Measurements from ENCODE around the gene MAP3K5. TPM values are rescaled to one million over a fixed set of nuclear protein-coding genes. Genes with fewer than 3 reads are reported as not detected.
A peak's percentile ranks its signal among the peaks of the same experiment; 100 is the strongest.

The MAP3K5 gene
- total RNA-seq, 5 donors from 2014 or later (not counting 1 experiment from before 2014, with no cell fraction given) = 17.8 to 29.2 (median 20.6) TPM

- Mint-ChIP-seq H3K4me1 (peaks cover 55 to 64% (median 63%) of the 10 kb centered on the region in 3 donors), H3K27me3 (no peaks in the 10 kb centered on the region), H3K27ac (no peak overlapping the region), H3K4me3 (no peak overlapping the region), H3K36me3 (peaks cover 11% of the 10 kb centered on the region), H3K9me3 (no peaks in the 10 kb centered on the region)
- DNase-seq (no peak), ATAC-seq (replicated peaks in 1 of 4) (no peak)
- Histone ChIP-seq H3K9me3 (no peaks in the 10 kb centered on the region), H3K4me3 (ENCODE audit: control insufficient read depth in 1 of 2, extremely low read depth in 1 of 2, low read length in 1 of 2) (no peak overlapping the region), H3K27ac (ENCODE audit: low read length) (no peak overlapping the region), H3K36me3 (ENCODE audit: control insufficient read depth in 2 of 2, extremely low read depth in 1 of 2, insufficient read depth in 1 of 2, low read length in 1 of 2) (no peaks in the 10 kb centered on the region), H3K4me1 (ENCODE audit: control insufficient read depth in 1 of 2, extremely low read depth in 1 of 2, insufficient read depth in 2 of 2, low read length in 2 of 2) (peaks cover 18 to 42% of the 10 kb centered on the region in 2 experiments), H3K27me3 (replicated peaks in 1 of 2; ENCODE audit: control insufficient read depth in 2 of 2, extremely low read depth in 1 of 2, insufficient read depth in 2 of 2, low read length in 1 of 2) (no peaks in the 10 kb centered on the region)
- CTCF ChIA-PET = interaction anchor here in 1 of 2 donors (1.1 kb wide), 1 partner anchor 11 kb away, joined by 6 read pairs; the partner anchor contains the start of gene MAP3K5
- POLR2A ChIA-PET = no interaction called here
- WGBS (ENCODE audit: insufficient coverage) = 100% methylated on average over 1 of the region's 3 CpGs
Measured at GRCh38 chr6:136780972-136781371, 11.3 kb downstream of the MAP3K5 start.

DNA sequence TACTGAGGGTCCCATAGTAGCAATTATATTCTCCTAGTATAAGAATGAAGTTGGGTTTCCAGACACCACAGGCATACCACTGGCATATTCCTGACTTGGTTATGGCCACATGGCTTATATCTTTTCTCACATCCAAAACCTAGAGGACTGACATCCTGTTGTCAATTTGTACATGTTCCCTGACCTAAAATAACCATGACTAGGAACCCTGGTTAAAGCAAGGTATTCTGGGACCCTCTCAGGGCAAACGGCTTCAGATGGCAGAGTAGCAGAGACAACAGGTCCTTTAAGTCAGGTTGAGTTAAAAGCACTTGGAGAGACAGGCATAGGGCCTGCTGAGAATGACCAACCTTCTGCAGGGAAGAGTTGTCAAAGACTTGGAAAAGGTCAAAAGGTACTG lies 12.6 kb downstream of the MAP3K5 start:
- Mint-ChIP-seq H3K27ac (peak overlapping the region; percentile 28 to 46), H3K4me1 (peaks cover 52 to 62% (median 55%) of the 10 kb centered on the region in 3 donors), H3K4me3 (no peak overlapping the region), H3K36me3 (peaks cover 17% of the 10 kb centered on the region), H3K9me3 (no peaks in the 10 kb centered on the region), H3K27me3 (no peaks in the 10 kb centered on the region)
- WGBS (ENCODE audit: insufficient coverage) = 83% methylated on average over 1 of the region's 1 CpG
- ATAC-seq (replicated peaks in 1 of 4) = no peak
- Histone ChIP-seq H3K27ac (ENCODE audit: low read length) (no peak overlapping the region), H3K27me3 (replicated peaks in 1 of 2; ENCODE audit: control insufficient read depth in 2 of 2, extremely low read depth in 1 of 2, insufficient read depth in 2 of 2, low read length in 1 of 2) (no peaks in the 10 kb centered on the region), H3K9me3 (no peaks in the 10 kb centered on the region), H3K4me1 (ENCODE audit: control insufficient read depth in 1 of 2, extremely low read depth in 1 of 2, insufficient read depth in 2 of 2, low read length in 2 of 2) (peaks cover 10 to 31% of the 10 kb centered on the region in 2 experiments), H3K4me3 (ENCODE audit: control insufficient read depth in 1 of 2, extremely low read depth in 1 of 2, low read length in 1 of 2) (no peak overlapping the region), H3K36me3 (ENCODE audit: control insufficient read depth in 2 of 2, extremely low read depth in 1 of 2, insufficient read depth in 1 of 2, low read length in 1 of 2) (no peaks in the 10 kb centered on the region)
- POLR2A ChIA-PET = no interaction called here
- DNase-seq = no peak
- CTCF ChIA-PET = no interaction called here

- peaks cover 49 to 62% (median 51%) of the 10 kb centered on the region in 3 donors for H3K4me1 Mint-ChIP-seq
- Histone ChIP-seq H3K27me3 (replicated peaks in 1 of 2; ENCODE audit: control insufficient read depth in 2 of 2, extremely low read depth in 1 of 2, insufficient read depth in 2 of 2, low read length in 1 of 2) (no peaks in the 10 kb centered on the region), H3K4me1 (ENCODE audit: control insufficient read depth in 1 of 2, extremely low read depth in 1 of 2, insufficient read depth in 2 of 2, low read length in 2 of 2) (peaks cover 4 to 20% of the 10 kb centered on the region in 2 experiments), H3K27ac (ENCODE audit: low read length) (no peak overlapping the region), H3K9me3 (no peaks in the 10 kb centered on the region), H3K4me3 (ENCODE audit: control insufficient read depth in 1 of 2, extremely low read depth in 1 of 2, low read length in 1 of 2) (no peak overlapping the region), H3K36me3 (ENCODE audit: control insufficient read depth in 2 of 2, extremely low read depth in 1 of 2, insufficient read depth in 1 of 2, low read length in 1 of 2) (no peaks in the 10 kb centered on the region)
- DNase-seq (no peak), ATAC-seq (replicated peaks in 1 of 4) (no peak)
- ChIA-PET POLR2A (no interaction called here), CTCF (interaction anchor here in 1 of 2 donors (1.5 kb wide), 1 partner anchor 15 kb away, joined by 3 read pairs; the partner anchor contains the start of gene MAP3K5)
- no peak overlapping the region for H3K27ac Mint-ChIP-seq
- no peak overlapping the region for H3K4me3 Mint-ChIP-seq
- WGBS (ENCODE audit: insufficient coverage) = no CpG with 5 or more reads among the region's 3 CpGs
- H3K9me3 Mint-ChIP-seq = peaks cover 0 to 4% (median 0%) of the 10 kb centered on the region in 3 donors
- H3K27me3 Mint-ChIP-seq = no peaks in the 10 kb centered on the region
- H3K36me3 Mint-ChIP-seq = peaks cover 17% of the 10 kb centered on the region
Measured at GRCh38 chr6:136777651-136778050, 14.6 kb downstream of the MAP3K5 start.

- no peak overlapping the region for H3K4me3 Mint-ChIP-seq
- peak overlapping the region in 1 of 2 donors; percentile 41 for H3K27ac Mint-ChIP-seq
- peaks cover 0 to 4% (median 0%) of the 10 kb centered on the region in 3 donors for H3K9me3 Mint-ChIP-seq
- ChIA-PET CTCF (interaction anchor here in 1 of 2 donors (1.4 kb wide), 1 partner anchor 17 kb away, joined by 10 read pairs; the partner anchor contains the start of gene MAP3K5), POLR2A (no interaction called here)
- peaks cover 13% of the 10 kb centered on the region for H3K36me3 Mint-ChIP-seq
- Histone ChIP-seq H3K4me1 (ENCODE audit: control insufficient read depth in 1 of 2, extremely low read depth in 1 of 2, insufficient read depth in 2 of 2, low read length in 2 of 2) (peaks cover 0 to 25% of the 10 kb centered on the region in 2 experiments), H3K27ac (ENCODE audit: low read length) (no peak overlapping the region), H3K27me3 (replicated peaks in 1 of 2; ENCODE audit: control insufficient read depth in 2 of 2, extremely low read depth in 1 of 2, insufficient read depth in 2 of 2, low read length in 1 of 2) (no peaks in the 10 kb centered on the region), H3K4me3 (ENCODE audit: control insufficient read depth in 1 of 2, extremely low read depth in 1 of 2, low read length in 1 of 2) (no peak overlapping the region), H3K36me3 (ENCODE audit: control insufficient read depth in 2 of 2, extremely low read depth in 1 of 2, insufficient read depth in 1 of 2, low read length in 1 of 2) (no peaks in the 10 kb centered on the region), H3K9me3 (no peaks in the 10 kb centered on the region)
- WGBS (ENCODE audit: insufficient coverage) = 100% methylated on average over 2 of the region's 2 CpGs
- no peak for DNase-seq
- ATAC-seq (replicated peaks in 1 of 4) = no peak
- no peaks in the 10 kb centered on the region for H3K27me3 Mint-ChIP-seq
- H3K4me1 Mint-ChIP-seq = peaks cover 34 to 65% (median 52%) of the 10 kb centered on the region in 3 donors
Measured at GRCh38 chr6:136775548-136775947, 16.7 kb downstream of the MAP3K5 start.

GRCh38 chr6:136775081-136775480 lies 17.2 kb downstream of the MAP3K5 start:
- no peak for DNase-seq
- Histone ChIP-seq H3K4me3 (ENCODE audit: control insufficient read depth in 1 of 2, extremely low read depth in 1 of 2, low read length in 1 of 2) (no peak overlapping the region), H3K4me1 (ENCODE audit: control insufficient read depth in 1 of 2, extremely low read depth in 1 of 2, insufficient read depth in 2 of 2, low read length in 2 of 2) (peaks cover 0 to 25% of the 10 kb centered on the region in 2 experiments), H3K27ac (ENCODE audit: low read length) (no peak overlapping the region), H3K27me3 (replicated peaks in 1 of 2; ENCODE audit: control insufficient read depth in 2 of 2, extremely low read depth in 1 of 2, insufficient read depth in 2 of 2, low read length in 1 of 2) (no peaks in the 10 kb centered on the region), H3K36me3 (ENCODE audit: control insufficient read depth in 2 of 2, extremely low read depth in 1 of 2, insufficient read depth in 1 of 2, low read length in 1 of 2) (no peaks in the 10 kb centered on the region), H3K9me3 (no peaks in the 10 kb centered on the region)
- WGBS (ENCODE audit: insufficient coverage) = no CpG with 5 or more reads among the region's 3 CpGs
- H3K27ac Mint-ChIP-seq = peak overlapping the region in 1 of 2 donors; percentile 41
- no peak for ATAC-seq (replicated peaks in 1 of 4)
- H3K36me3 Mint-ChIP-seq = peaks cover 13% of the 10 kb centered on the region
- no peaks in the 10 kb centered on the region for H3K27me3 Mint-ChIP-seq
- peaks cover 0 to 4% (median 0%) of the 10 kb centered on the region in 3 donors for H3K9me3 Mint-ChIP-seq
- ChIA-PET CTCF (interaction anchor here in 1 of 2 donors (1.4 kb wide), 1 partner anchor 17 kb away, joined by 10 read pairs; the partner anchor contains the start of gene MAP3K5), POLR2A (no interaction called here)
- H3K4me1 Mint-ChIP-seq = peaks cover 30 to 66% (median 52%) of the 10 kb centered on the region in 3 donors
- H3K4me3 Mint-ChIP-seq = no peak overlapping the region

DNA sequence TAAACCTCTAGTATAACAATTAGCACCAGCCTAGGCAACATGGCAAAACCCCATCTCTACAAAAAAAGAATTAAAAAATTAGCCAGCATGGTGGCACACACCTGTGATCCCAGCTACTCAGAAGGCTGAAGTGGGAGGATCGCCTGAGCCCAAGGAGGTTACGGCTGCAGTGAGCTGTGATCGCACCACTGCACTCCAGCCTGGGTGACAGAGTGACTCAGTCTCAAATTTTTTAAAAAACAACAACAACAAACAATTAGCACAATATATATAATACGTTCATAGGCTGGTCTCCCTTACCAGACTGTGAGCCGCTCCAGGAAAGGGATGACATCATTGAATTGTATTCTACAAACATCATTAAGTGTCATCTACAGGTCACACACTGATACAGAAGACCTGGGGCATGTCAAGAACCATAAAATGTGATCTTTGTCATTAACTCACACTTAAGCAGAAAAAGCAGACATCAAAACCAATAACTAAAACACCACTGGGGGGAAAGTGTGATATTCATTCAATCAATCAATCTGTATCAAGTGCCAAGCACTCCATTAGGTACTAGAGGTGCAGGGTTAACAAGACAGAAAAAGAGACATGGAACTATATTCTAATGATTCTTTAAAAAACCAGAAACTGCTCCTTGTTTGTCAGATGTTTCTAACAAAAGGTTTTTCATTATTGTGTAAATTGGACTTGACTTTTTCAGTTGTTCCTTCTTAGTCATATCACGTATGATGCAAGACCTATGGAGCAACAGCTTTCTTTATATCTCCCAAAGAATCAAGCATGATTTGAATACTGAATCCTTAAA lies 17.8 kb downstream of the MAP3K5 start:
- Mint-ChIP-seq H3K4me3 (no peak overlapping the region), H3K9me3 (peaks cover 0 to 4% (median 0%) of the 10 kb centered on the region in 3 donors), H3K27ac (no peak overlapping the region), H3K4me1 (peaks cover 27 to 62% (median 45%) of the 10 kb centered on the region in 3 donors), H3K36me3 (peaks cover 13% of the 10 kb centered on the region), H3K27me3 (no peaks in the 10 kb centered on the region)
- no peaks in the 10 kb centered on the region for H3K27me3 ChIP-seq (replicated peaks in 1 of 2; ENCODE audit: control insufficient read depth in 2 of 2, extremely low read depth in 1 of 2, insufficient read depth in 2 of 2, low read length in 1 of 2)
- ATAC-seq (replicated peaks in 1 of 4) (no peak), DNase-seq (no peak)
- no peaks in the 10 kb centered on the region for H3K36me3 ChIP-seq (ENCODE audit: control insufficient read depth in 2 of 2, extremely low read depth in 1 of 2, insufficient read depth in 1 of 2, low read length in 1 of 2)
- H3K4me3 ChIP-seq (ENCODE audit: control insufficient read depth in 1 of 2, extremely low read depth in 1 of 2, low read length in 1 of 2) = no peak overlapping the region
- H3K9me3 ChIP-seq = no peaks in the 10 kb centered on the region
- ChIA-PET POLR2A (no interaction called here), CTCF (interaction anchor here in 1 of 2 donors (1.4 kb wide), 1 partner anchor 18 kb away, joined by 10 read pairs; the partner anchor contains the start of gene MAP3K5)
- H3K27ac ChIP-seq (ENCODE audit: low read length) = no peak overlapping the region
- 100% methylated on average over 2 of the region's 6 CpGs for WGBS (ENCODE audit: insufficient coverage)
- H3K4me1 ChIP-seq (ENCODE audit: control insufficient read depth in 1 of 2, extremely low read depth in 1 of 2, insufficient read depth in 2 of 2, low read length in 2 of 2) = peaks cover 0 to 20% of the 10 kb centered on the region in 2 experiments
